Pulmonary artery endothelial cell (primary cell): ENCODE data around the gene ISYNA1. TPM values are rescaled to one million over a fixed set of nuclear protein-coding genes. Genes with fewer than 3 reads are reported as not detected.

Source experiments
- DNase-seq: peaks from one replicate; pipeline ENCODE4 v3.0.0-alpha.2; 2011; ENCODE audit warnings: low read depth, low spot score
- total RNA-seq: library from RNA; depleted of rRNA; stranded (reverse); fragments of >200 nt; gene quantifications from 2 replicates; pipeline ENCODE4 v1.2.3, GENCODE V29; 2014

The ISYNA1 gene
- total RNA-seq, 1 donor from 2014 or later = 46.0 TPM

DNA sequence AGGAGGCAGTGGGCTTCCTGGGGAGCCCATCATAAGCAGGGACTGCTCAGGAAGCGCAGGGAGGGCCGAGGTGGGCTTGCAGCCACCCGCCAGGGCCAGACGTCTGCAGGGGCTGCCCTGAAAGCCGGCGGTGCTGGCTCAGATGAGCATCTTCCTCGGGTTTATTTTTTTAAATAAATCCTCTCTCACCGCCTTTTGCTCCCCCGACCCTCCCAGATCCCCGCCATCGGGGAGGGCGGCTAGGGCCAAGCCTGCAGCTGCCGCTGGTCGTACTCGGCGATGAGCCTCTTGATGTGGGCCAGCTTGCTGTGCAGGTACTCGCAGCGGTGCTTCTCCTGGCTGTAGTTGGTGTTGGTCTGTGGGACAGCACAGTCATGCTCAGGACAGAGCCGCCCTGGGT is 6.6 kb upstream of the ISYNA1 start:
- no peak for DNase-seq

DNA sequence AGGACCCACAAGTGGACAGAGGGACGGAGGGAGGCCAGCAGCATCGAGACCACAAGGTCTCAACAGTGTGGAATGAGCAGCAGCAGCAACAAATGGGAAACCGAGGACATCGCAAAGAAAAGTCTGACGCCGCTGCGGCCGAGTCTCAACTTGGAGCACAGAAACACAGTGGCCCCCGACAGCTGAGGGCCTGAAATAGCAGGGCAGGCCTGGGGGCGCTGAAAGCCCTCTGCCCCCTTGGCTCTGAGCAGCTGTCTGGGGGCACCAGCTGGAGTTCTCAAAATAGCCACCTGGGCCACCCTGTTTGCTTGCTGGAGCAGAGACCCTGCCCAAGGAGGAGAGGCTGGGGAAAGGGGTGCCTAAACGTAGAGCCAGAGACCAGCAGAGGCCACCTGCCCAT is 5.9 kb upstream of the ISYNA1 start:
- DNase-seq = no peak

- no peak for DNase-seq
Observed at GRCh38 chr19:18443406-18443805, 5.5 kb upstream of the ISYNA1 start.

DNA sequence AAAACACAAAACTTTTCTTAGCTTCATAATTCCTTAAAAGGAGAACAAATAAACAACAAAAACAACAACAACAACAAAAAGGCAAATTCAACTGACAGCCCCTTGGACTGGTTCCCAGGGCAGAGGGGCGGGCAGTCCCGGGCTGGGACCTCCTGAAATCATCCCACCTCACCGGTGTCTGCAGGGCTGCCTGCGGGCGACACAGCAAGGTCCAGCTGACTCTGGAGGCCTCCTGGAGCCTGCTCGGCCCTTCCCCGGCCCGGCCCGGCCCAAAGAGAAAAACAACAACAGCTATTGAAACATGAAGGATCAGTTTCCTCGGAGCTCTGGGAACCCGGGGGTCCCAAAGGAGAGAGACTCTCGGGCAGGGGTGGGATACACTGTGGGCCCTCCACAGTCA is 5.0 kb upstream of the ISYNA1 start:
- no peak for DNase-seq

DNA sequence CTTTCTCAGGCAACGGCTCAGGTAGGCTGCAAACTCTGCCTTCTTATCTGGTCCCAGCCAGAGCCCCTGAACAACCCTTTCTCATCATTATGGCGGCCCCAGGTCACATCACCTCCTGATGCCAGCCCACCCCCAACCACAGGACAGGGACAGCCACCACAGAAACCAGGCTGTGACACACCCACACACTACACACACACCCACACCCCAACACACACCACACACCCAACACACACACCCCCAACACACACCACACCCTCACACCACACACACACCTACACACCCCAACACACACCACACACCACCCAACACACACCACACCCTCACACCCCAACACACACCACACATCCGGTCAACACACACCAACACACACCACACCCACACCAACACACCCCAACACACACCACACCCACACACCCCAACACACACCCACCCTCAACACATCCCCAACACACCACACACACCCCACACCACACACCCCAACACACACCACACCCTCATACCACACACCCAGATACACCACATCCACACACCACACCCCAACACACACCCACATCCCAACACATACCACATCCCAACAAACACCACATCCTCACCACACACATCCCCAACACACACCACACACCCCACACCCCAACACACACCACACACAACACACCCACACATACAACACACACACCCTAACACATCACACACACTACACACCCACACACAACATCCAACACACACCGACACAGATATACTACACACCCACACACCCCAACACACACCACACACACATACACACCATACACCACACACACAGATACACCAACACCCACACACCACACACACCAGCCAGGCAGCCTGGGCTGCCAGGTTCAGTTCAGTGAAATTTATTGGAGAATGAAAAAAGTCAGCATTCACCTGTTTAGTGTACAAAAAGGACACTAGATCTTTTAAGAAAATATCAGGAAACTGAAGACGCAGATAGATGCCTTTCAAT is 4.2 kb upstream of the ISYNA1 start:
- DNase-seq = no peak

DNA sequence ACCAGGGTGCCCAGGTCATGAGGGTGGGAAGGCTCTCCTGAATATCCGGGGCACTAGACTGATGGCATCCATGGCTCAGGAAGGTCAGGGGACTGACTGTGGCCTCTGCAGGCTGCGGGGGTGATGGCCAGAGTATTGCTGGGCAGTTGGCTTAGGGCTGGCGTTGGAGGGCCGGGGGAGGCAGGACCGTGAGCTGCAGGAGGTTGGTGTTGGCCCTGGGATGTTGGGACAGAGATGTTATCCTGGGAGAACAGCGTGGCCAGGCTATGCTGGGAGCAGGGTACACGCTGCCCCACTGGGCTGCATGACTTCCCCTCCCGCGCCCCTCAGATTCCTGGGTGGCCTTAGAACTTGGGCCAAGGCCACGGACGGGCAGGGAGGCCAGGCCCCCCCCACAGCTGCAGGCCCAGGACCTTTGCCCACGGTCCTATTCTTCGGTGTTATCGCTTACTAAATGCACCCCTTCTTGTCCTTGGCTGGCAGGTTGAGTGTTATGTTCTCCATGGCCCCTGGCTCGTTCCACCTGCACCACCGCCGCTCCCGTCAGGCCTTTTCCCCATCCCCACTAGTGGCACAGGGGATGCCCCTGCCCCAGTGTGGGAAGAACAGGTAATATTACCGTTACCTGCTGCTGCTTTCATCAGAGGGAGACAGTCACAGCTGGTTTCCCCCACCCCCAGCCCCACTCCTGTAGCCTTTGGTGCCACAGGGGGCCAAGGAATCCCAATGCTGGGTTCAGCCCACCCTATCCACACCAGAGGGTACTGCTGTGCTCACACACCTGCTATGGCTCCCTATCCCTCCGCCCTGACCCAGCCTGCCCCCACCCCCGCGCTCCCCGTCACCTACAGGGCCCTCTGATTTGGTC is 3.2 kb upstream of the ISYNA1 start:
- no peak for DNase-seq

- DNase-seq = no peak
Observed at GRCh38 chr19:18440415-18440877, 2.5 kb upstream of the ISYNA1 start.

DNA sequence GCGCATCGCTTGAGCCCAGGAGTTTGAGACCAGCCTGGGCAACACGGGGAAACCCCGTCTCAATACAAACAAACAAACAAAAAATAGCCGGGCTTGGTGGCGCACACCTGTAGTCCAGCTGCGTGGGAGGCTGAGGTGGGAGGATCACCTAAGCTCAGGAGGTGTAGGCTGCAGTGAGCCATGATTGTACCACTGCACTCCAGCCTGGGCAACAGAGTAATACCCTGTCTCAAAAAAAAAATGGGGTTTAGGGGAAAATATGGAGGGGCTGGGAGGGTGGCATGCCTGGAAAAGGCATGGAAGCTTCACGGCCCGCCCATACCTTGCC is 1.9 kb upstream of the ISYNA1 start:
- no peak for DNase-seq

- no peak for DNase-seq
Observed at GRCh38 chr19:18439025-18439909, 1.3 kb upstream of the ISYNA1 start.

DNA sequence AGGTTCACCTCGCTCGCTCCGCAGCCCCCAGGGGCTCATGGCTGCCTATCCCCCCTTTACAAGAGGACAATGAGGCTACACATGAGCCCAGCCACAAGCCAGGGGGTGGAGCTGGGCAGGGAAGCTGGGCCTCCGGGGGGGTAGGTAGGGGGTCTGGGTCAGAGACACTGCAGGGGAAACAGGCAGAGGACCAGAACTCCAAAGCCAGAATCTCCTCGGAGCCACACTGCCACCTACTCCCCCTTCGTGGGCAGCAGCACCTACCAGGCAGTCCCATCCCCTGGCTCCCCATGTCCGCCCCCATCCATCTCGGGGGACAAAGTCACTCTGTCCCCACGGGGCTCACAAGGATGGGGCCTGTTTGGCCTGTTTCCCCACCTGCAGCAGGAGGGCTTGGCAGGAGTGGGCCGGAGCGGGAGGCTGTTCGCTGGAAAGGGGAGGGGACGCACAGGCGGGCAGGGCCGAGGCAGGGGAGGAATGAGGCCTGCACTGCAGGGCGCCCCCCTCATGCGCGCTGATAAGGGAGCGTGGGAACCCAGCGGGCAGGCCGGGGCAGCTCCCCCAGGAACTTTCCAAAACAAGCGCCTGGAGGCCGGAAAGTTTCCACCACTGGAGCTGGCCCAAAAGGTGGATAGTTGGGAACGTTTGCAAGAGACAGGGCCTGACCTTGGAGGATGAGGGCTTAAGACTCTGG is 545 bp upstream of the ISYNA1 start:
- no peak for DNase-seq

GRCh38 chr19:18436671-18437490 is 1.1 kb downstream of the ISYNA1 start:
- no peak for DNase-seq

- no peak for DNase-seq
Observed at GRCh38 chr19:18435842-18436670, 1.9 kb downstream of the ISYNA1 start.

- no peak for DNase-seq
Observed at GRCh38 chr19:18435178-18435841, 2.6 kb downstream of the ISYNA1 start.

- DNase-seq = no peak
Observed at GRCh38 chr19:18434411-18435175, 3.3 kb downstream of the ISYNA1 start.

GRCh38 chr19:18433735-18434398 is 4.1 kb downstream of the ISYNA1 start:
- no peak for DNase-seq

DNA sequence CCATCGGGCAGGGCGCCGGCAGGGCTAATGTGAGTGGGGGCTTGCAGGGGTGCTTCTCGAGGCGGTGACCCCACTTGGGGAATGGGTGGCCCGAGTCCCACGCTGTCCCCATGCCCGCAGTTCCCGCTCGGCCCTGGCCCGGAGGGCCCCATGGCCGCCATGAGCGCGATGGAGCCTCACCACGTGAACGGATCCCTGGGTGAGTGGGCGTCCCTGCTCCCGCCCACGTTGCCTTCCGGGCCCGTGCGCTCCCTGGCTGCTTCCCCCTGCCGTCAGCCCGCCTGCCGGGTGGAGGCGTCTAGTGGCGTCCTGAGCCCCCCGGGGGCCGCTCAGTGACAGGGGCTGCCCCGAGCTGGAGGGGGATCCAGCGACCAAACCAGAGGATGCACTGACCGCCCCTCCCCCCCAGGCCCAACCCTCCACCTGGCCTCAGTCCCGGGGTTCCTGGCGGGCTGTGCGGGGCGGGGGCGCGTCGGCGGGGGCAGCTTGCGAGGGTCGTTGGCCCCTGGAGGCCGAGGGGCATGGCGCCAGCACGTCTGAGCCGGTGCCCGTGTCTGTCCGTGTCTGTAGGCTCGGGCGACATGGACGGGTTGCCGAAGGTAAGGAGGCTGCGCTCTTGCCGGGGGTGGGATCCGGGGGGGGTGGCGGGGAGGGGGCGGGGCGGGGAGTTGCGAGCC is 4.8 kb downstream of the ISYNA1 start:
- DNase-seq = no peak
